ENCODE measurements around the gene TRAIP. TPM values are rescaled to one million over a fixed set of nuclear protein-coding genes. Genes with fewer than 3 reads are reported as not detected.
A peak's percentile ranks its signal among the peaks of the same experiment; 100 is the strongest.

The TRAIP gene
- total and polyA plus RNA-seq, 2 experiments from 2014 or later = 2.5 to 6.6 TPM

- peaks cover 9% of the 10 kb centered on the region for H3K27me3 ChIP-seq
- H3K4me1 ChIP-seq (ENCODE audit: insufficient read depth) = peaks cover 33% of the 10 kb centered on the region
- no peaks in the 10 kb centered on the region for H4K20me1 ChIP-seq (ENCODE audit: insufficient read depth, poor library complexity, severe bottlenecking)
- peaks cover 7% of the 10 kb centered on the region for H3K79me2 ChIP-seq
- no peaks in the 10 kb centered on the region for H3K9me2 ChIP-seq (replicated peaks; ENCODE audit: insufficient read depth)
- DNase-seq (ENCODE audit: low spot score) = no peak
- H3K9me3 ChIP-seq (ENCODE audit: low read depth) = no peaks in the 10 kb centered on the region
- peak overlapping the region; percentile 99 for H3K27ac ChIP-seq
- H3K4me3 ChIP-seq = no peak overlapping the region
- no peaks in the 10 kb centered on the region for H3K36me3 ChIP-seq (replicated peaks; ENCODE audit: insufficient read depth, low read depth)
- WGBS (ENCODE audit: low lambda C conversion rate, missing lambda C conversion rate) = 92% methylated on average over 2 of the region's 2 CpGs
- peak overlapping the region; percentile 75 for H3K4me2 ChIP-seq
- TF ChIP-seq CTCF (IDR thresholded peaks at IDR 0.05; ENCODE audit: poor library complexity) = no peak
- TF ChIP-seq EZH2phosphoT487 (IDR thresholded peaks at IDR 0.05; ENCODE audit: low read depth, severe bottlenecking, unreplicated experiment) = no peak
- no peak for TF ChIP-seq EZH2 (IDR thresholded peaks at IDR 0.05; ENCODE audit: borderline replicate concordance)
- no peak overlapping the region for H2AFZ ChIP-seq
These were observed 49.5 kb downstream of the TRAIP start for GRCh38 chr3:49806850-49807249.

- Histone ChIP-seq H3K4me1 (ENCODE audit: insufficient read depth) (peaks cover 33% of the 10 kb centered on the region), H3K36me3 (replicated peaks; ENCODE audit: insufficient read depth, low read depth) (no peaks in the 10 kb centered on the region), H3K9me2 (replicated peaks; ENCODE audit: insufficient read depth) (no peaks in the 10 kb centered on the region), H2AFZ (no peak overlapping the region), H3K9me3 (ENCODE audit: low read depth) (no peaks in the 10 kb centered on the region), H3K4me2 (peak overlapping the region; percentile 75), H4K20me1 (ENCODE audit: insufficient read depth, poor library complexity, severe bottlenecking) (no peaks in the 10 kb centered on the region), H3K4me3 (no peak overlapping the region), H3K79me2 (peaks cover 7% of the 10 kb centered on the region), H3K27ac (peak overlapping the region; percentile 99), H3K27me3 (peaks cover 13% of the 10 kb centered on the region)
- WGBS (ENCODE audit: low lambda C conversion rate, missing lambda C conversion rate) = 39% methylated on average over 11 of the region's 11 CpGs
- peak; percentile 82 for DNase-seq (ENCODE audit: low spot score)
- no peak for TF ChIP-seq EZH2phosphoT487 (IDR thresholded peaks at IDR 0.05; ENCODE audit: low read depth, severe bottlenecking, unreplicated experiment)
- TF ChIP-seq CTCF (IDR thresholded peaks at IDR 0.05; ENCODE audit: poor library complexity) = no peak
- no peak for TF ChIP-seq EZH2 (IDR thresholded peaks at IDR 0.05; ENCODE audit: borderline replicate concordance)
These were observed 50.3 kb downstream of the TRAIP start for GRCh38 chr3:49805897-49806701.

- 51% methylated on average over 3 of the region's 3 CpGs for WGBS (ENCODE audit: low lambda C conversion rate, missing lambda C conversion rate)
- DNase-seq (ENCODE audit: low spot score) = peak; percentile 86
- Histone ChIP-seq H3K9me2 (replicated peaks; ENCODE audit: insufficient read depth) (no peaks in the 10 kb centered on the region), H3K27ac (peak overlapping the region; percentile 99), H3K4me1 (ENCODE audit: insufficient read depth) (peaks cover 33% of the 10 kb centered on the region), H4K20me1 (ENCODE audit: insufficient read depth, poor library complexity, severe bottlenecking) (no peaks in the 10 kb centered on the region), H3K9me3 (ENCODE audit: low read depth) (no peaks in the 10 kb centered on the region), H3K36me3 (replicated peaks; ENCODE audit: insufficient read depth, low read depth) (no peaks in the 10 kb centered on the region), H3K27me3 (peaks cover 13% of the 10 kb centered on the region), H3K79me2 (peaks cover 7% of the 10 kb centered on the region), H2AFZ (no peak overlapping the region), H3K4me2 (peak overlapping the region; percentile 97), H3K4me3 (no peak overlapping the region)
- TF ChIP-seq CTCF (IDR thresholded peaks at IDR 0.05; ENCODE audit: poor library complexity) (no peak), EZH2phosphoT487 (IDR thresholded peaks at IDR 0.05; ENCODE audit: low read depth, severe bottlenecking, unreplicated experiment) (no peak), EZH2 (IDR thresholded peaks at IDR 0.05; ENCODE audit: borderline replicate concordance) (no peak)
These were observed 51.0 kb downstream of the TRAIP start for GRCh38 chr3:49805367-49805782.
